SIG-M5 treated with dmso at 0.1 percent for 504 hours (cell line): ENCODE measurements around the gene PTPRG.

Experiments
- DNase-seq: peaks from one replicate; lab custom pipeline; 2025; ENCODE audit not compliant: unreplicated experiment; lab: John Stamatoyannopoulos, UW

Gene PTPRG

DNA sequence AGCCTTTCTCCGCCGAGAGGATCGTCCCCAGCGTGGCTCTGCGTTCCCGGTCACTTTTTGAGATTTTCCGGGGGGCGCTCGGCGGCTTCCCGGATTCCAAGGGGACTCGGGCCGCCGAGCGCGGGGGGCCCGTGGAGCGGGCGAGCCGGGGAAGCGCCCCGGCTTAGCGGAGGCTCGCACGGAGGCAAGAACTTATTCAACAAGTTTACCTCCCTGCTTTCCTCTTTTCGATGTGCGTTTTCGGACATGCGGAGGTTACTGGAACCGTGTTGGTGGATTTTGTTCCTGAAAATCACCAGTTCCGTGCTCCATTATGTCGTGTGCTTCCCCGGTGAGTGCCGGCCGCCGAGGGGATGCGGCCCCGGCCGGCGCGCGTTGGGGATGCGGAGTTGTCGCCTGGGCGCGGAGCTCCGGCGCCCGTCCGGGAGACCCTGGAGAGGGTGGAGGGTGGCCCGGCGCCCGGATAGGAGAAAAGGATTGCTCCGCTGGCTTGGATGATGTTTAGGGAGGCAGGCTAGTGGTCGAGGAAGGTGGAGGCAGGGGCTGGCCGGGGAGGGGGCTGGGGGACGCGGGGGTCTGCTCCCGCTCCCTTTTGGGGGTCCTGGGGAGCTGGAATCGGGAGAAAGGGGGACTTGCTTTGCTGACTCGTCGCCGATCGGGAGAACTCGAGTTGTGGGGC is 810 bp downstream of the PTPRG start:
- no peak for DNase-seq

DNA sequence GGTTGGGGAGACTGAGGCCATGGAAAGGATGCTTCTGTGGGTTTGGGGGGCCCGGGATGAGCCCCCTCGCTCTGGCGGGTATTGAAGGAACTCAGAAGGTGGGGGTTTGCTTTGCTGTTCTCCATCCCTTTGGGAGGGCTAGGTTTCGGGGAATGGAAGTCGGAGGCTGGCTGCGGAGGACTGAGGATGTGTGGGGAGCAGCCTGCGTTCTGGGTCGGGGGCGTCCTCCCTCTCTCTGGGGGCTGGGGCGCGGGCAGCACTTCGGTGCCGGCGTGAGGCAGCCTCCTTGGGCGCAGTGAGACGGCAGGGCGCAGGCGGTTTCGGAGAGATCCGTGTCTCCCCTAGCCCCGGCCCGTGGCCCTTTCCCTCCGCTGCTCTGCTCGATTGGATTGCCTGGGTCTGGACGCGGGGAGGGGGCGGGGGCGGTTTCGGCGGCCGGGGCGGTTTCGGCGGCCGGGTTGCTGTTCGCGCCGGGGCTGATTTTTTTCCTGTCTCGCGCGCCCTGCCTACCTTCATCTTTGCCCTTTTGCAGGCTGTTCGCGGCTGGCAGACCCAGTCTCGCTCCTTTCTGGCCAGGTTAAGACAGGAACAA is 1.4 kb downstream of the PTPRG start:
- no peak for DNase-seq

DNA sequence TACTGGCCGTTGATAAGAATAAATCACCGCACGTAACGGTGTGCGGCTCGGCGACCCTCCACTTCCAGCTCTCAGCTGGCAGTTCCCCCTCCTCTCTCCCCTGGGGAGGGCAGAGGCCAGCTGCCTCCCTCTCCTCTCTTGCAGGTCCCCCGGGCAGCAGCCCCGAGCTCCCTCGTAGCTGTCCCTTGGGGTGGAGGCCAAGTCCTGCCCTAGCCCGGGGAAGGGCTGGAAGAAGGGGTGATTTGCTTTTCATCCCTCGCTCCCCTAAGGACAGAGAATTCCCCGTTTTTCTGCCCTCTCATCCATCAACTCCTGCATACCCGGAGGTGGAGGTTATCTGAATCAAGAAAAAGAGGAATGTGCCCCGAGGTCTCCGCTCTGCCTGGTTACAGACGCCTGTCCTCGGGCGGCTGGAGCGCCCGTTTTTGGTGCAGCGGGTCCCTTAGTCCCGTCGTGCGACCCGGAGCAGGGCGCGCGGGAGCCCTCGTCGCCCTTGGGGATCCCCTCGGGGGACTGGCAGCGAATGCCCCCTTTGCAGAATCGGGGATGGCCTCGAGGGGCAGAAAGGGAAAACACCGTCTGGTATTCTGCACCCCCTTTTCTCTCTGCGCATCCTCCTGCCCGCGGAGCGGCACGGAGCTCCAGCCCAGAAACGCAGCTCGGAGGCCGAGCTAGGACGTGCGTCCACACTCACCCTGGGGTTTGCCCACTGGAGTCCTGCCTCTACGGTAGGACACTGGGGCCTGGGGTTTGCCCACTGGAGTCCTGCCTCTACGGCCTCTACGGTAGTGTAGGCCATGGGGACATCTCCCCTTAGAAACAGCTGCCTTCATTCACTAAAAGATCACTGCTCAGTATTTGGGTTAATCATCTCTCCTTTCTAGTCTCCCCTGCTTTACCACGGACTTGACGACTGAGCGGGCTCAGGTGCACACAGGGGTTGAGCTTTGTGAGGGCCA is 2.2 kb downstream of the PTPRG start:
- DNase-seq: no peak

DNA sequence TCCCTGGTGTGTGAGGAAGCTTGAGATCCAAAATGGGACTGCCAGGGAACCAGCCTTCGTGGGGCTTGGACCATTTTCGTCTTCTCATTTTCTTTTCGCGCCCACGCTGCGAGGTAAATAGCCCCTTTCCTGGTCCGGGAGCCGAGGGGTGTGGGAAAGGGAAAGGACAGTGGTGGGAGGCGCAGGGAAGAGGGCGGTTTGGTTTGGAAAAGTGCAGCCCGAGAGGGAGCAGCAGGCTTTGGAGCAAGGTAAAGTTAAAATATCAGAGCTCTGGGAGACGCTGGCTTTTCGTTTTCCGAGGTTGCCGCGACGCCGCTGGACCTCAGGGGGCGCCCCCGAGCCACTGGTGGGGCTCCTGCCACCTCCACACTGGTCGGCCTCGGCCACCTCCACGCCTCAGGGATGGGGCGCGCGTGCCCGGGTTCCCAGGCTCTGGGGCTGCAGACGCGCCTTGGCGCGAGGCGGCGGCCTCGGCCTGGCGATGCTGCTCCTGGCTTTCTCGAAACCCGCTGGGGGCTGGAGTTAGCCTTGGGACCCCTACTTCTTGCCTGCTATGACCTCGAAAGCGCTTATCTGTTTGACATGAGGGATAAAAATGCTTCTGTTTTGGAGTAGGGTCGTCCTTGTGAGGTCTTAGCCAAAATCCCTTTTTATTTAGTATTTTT is 3.2 kb downstream of the PTPRG start:
- DNase-seq: no peak

DNA sequence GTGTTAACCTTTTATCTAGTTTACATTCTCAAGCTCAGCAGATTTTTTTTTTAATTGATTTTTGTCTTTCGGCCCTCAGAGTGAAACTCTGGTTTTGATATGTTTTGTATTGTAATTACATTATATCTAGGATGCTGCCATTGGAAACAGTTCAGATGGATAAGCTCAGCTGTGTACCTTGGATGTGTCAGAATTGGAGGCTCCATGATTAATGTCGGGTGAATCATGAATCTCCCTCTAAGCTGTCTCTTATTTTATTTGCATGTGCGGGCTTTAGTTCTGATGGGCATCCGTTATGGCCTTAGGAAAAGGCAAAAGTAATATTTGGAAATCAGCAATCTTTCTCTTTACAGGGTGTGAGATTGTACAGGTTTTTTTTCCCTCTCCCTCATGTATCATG is 4.2 kb downstream of the PTPRG start:
- DNase-seq: no peak

DNA sequence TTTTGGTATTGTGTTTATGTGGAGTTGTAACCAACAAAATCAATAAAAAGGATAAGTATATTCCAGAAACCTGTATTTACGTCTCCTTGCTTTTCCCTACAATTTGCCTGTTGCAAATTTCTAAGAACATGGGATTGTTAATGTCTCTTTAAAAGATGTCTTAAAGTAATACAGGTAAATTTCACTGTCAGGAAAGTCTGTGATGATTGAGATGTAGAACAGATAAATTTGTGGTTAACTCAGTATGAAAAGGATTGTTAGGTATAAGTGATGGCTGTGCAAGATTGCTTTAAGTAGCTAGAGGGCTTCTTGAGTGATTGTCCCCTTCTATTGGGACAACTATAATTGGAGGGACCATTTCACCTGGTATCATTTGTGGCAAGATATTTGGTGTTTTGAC is 6.8 kb downstream of the PTPRG start:
- DNase-seq: no peak

DNA sequence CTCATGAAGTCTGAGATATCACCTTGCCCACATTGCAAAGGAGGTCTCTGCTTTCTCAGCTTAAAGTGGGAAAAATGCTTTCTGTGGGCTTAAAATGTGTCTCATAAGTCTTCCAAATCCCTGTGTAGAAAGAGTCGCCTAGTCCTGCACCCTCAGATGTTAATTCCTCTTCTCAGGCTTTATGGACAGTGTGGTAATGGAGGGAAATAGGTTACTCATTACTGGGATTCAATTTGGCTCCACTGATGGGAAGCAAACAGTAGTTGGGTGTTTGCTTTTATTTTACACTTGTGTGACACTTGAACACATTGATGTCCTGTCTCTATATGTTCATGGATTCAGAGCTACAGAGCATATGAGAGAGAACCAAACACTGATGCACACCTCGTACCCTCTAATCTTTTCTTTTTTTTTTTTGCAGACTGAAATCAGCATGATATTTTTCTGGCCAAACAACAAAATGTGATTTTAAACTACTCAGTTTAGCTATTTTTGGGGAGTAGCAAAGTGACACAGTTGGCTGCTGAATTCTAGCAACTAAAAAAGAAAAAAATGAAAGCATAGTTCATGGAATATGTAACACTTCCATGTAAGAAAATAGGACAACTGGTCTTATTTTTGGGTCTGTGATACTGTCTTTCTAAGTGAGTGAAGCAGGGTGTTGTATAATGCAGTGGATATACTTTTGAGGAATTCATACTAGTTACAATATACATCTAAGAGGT is 8.6 kb downstream of the PTPRG start:
- no peak for DNase-seq

DNA sequence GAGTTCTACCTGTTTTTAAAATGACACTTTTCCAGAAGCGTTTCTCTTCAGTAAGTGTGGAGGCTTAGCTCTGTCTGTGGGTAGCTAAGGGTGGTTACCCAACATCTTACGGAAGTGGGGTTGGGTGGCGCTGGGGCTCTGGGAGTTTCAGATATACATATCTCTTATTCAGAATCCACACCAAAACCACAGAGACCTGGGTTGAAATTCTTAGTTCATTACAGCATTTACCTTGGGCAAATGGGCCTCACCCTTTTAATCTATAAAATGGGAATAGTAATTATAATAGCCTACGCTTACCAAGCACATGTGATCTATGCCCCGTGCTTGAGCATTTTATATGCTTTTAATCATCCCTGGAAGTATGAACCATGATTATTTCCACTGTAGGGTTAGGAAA is 9.4 kb downstream of the PTPRG start:
- no peak for DNase-seq

DNA sequence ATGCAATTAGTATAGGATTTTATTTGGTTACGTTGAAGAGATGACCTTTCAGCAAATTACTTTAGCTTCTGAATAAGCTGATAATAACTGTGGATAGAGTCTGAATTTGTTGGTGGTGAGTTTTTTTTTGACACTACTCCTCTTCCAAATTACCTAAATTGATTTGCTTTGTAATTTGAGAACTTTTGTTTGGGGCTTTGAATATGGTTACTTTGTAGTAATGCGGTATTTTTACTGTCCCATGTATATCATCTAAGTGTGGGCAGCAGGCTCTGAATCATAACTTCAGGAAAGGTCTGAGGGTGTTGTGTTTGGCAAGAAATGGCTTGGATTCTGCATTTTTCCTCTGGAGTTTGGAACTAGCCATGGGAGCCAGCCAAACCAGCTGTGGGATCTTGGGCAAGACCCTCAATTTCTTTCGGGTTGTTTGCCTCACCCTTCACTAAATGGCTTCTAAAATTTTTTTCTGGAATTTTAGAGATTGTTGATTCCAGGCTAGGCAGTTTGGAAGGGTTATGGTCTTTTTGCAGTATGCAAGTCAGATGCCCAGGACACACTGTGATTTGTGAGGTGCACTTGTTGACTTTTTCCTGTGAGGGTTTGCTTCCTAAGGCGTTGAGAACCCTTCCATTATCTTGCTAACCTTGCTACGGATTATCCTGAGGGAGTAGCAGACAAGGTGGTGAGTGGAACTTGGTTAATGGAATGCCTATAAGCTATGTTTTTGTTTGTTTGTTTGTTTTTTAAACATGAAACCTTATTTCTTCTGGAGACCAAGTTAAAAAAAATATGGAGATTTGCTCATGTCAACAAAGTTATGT is 10.4 kb downstream of the PTPRG start:
- no peak for DNase-seq

DNA sequence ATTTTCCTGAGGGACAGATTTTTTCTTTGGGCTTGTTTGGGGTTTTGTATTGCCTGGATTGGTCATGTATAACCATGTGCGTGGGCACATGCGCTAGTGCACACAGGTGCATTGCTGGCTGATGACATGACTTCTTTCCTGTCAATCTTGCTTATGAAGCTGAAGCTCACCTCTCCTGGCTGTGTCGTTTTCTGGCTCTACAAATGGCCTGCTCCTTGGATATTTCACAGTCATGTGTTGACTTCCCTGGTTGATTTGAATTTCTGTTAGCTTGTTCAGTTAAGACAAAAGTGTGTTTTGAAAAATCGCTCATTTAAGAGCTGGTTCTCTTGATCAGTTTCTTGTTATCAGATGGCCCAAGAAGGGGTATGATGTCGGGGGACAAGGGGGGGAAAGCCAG is 11.5 kb downstream of the PTPRG start:
- no peak for DNase-seq

DNA sequence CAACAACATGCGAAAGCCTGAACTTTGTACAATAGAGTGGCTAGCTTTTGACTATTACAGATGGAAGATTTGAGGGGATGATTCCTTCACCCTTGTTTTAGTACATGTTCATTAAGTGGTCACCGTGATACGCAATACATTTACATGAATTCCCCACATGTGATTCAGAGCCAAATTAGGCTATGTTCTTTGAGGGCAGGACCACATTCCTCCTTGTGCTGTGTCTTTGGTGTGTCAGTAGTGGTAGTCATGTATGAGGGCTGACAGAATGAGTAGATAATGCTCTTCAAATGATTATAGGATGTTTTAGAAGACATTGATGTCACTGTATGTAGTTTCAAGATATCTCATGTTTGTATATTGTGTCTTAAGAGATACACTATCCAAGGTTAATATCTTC is 12.1 kb downstream of the PTPRG start:
- no peak for DNase-seq

DNA sequence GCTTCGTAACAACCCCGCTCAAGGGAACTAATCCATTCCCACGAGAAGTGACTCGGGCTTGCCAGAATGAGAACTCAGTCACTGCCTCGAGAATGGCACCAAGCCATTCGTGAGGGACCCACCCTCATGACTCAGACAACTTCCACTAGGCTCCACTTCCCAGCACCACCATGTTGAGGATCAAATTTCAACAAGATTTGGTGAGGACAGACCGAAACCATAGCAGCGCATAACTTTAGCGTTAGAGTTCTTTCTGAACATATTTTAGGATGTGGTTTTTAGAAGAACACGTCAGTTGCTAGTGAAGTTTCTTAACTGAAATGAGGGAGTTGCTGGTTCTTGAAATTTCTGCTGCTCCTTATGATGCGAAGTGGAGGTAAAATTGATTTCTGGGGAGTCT is 13.5 kb downstream of the PTPRG start:
- no peak for DNase-seq

DNA sequence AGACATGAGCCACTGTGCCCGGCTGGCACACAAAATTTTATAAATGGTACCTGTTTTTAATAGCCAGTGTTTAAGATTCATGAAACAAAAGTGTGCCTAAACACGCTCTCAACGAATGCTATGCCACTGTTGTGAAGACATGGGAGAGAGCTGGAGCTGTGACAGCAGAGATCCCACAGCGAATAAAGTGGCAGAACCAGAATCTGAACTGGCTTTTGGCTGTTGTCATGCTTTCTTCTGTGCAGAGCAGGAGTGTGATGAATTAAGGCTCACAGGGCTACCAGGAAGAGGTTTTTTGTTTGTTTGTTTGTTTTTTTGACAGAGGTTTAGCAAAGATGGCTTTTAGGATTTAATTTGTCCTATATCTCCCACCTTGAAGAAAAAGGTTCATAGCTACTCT is 14.5 kb downstream of the PTPRG start:
- no peak for DNase-seq

DNA sequence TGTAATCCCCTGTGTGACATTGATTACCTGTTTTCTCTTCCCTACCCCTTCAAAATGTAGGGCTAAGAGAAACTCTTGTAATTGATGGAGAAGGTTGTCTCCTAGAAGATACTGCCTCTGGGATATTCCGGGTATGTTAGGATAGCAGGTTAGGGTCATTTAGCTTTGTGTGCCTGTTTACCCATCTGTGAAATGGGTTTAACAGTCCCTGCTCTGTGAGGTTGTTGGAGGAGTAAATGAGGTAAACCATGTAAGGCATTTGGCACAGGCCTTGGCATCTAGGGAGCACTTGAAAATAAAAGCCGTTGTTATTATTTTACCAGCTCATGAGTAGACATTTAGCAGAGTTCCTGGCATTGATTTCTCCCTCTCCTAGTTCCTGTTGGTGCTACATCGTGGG is 16.4 kb downstream of the PTPRG start:
- no peak for DNase-seq

DNA sequence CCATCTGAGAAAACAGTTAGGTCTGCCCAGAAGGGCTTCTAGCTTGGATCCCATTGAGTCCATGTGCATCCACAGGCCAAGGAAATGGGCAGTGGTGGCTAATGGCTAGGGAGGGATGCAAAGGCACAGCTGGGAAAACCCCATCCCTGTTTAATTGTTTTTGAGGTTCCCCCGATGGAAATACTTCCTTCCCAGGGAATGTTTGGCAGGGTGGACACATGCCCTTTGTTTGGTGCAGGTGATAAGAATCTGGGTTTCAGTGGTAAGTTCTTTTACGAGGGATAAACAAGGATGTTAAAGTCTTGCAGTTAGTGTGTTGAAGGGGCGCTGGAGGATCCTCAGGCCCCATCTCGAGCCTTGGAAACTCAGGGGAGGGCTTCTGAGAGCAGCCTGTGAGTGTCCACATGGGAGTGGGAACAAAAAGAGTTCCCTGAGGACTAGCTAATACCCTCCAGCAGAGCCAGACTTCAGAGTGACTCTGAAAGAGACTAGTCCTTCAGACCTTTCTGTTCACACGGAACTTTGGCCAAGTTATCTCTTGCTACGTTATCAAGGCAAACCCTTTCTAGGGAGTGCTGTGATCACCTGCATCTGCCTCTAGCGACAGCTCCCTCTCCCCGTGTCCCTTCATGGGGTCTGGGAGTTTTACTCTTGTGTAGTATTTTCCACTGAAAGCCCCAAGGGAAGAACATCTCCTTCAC is 17.4 kb downstream of the PTPRG start:
- DNase-seq: no peak

DNA sequence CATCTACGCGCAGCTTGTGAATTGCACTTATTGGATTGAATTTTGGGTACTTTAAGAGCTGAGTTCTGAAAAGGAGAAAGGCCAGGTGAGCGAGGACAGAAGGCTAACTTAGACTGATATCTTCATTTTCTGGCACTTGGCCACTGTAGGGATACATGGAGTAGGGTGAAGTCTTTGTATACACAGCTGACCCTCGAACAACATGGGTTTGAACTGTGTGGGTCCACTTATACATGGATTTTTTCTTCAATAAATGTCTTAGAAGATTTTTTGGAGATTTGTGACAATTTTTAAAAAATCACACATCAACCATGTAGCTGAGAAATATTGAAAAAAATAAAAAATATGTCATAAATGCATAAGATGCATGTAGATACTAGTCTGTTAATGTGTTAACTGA is 18.3 kb downstream of the PTPRG start:
- DNase-seq: no peak

DNA sequence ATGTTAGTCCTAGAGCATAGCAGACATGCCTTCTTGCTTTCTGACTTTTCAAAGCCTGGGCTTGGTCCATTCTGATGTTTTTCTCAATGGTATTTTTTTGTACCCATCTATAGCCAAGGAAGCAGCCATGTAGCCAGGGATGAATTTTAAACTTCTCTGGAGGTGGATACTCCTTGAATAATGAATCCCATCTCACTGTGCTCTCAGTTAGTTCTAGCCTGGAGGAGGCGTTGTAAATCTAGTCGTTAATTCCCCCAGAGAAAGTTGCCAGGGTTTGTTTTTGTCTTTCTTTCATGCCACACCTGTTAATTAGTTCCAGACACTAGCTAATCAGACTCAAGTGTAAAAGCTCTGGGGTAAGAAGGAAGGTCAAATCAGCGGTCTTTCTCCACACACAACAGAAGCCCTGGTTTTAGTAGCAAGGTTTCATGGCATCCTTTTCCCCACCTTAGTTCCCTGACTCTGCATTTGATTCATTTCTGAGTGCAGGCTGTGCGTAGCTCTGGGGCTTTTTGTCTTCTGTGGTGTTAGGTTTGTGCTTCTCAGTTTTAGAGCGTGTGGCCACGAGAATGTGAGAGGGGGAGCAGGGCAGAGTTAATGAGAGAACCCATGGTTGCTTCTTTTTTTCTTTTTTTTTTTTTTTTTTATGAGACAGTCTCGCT is 19.7 kb downstream of the PTPRG start:
- DNase-seq: no peak

DNA sequence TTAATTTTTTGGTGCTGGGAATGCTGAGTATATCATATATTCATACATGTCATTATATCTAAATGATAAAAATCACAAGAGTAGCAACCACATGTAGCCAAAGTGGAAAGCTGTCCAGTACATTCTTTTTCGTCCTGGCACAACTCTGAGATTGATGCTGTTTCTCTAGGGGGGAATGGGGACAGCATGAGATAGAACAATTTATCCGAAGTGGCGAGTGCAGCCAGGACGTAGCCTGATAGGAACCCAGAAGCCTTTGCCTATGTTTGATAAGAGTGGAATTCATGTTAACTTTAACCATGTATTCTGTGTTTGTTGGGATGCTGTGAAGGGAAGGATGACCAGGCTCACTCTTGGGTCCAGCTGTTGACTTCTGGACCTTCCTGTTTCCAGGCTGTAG is 20.9 kb downstream of the PTPRG start:
- DNase-seq: no peak

DNA sequence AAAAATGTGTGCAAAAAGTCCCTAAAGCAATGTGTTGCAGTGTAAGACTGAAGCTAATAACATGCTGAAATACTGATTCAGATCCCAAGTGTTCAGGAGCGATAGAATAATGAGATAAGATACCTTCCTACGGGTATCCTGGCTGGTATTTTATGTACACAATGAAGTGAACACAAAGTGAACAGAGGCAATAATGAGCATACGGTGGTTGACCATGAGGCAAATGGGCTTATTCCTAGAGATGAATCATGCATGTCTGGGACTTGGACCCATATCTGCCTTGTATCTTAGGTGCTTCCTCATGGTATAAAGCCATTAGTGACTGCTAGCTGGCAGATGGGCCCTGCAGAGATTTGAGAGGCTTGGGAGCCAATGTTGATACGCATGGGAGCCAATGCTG is 21.5 kb downstream of the PTPRG start:
- DNase-seq: no peak
